ENCODE results near the gene TNNI3.

GRCh38 chr19:55112246-55112776 lies 45.2 kb downstream of the TNNI3 start:
- TF ChIP-seq CTCF (IDR thresholded peaks at IDR 0.05; ENCODE audit: low read depth, low read length) = no peak
- TF ChIP-seq MYC (IDR thresholded peaks at IDR 0.05; ENCODE audit: low read depth, low read length) = no peak
- TF ChIP-seq POLR2A (IDR thresholded peaks at IDR 0.05; ENCODE audit: extremely low read depth, insufficient read length) = no peak

All from NB4 (cell line).